SJCRH30 (cell line): ENCODE results near the gene PFKFB3. TPM values are rescaled to one million over a fixed set of nuclear protein-coding genes. Genes with fewer than 3 reads are reported as not detected.
"Not testable (repeated sequence)": the region's sequence is repeated elsewhere in the genome, so short reads cannot be mapped to it uniquely, and the experiment has no call there.

Source experiments
- DNase-seq, 2 experiments: peaks; one replicate each; pipeline ENCODE4 v3.0.0-alpha.2; 2015 to 2020
- H3K27ac ChIP-seq: fragments of 250-450 bp; sonication (Bioruptor Pico); 2 replicates; pipeline ENCODE4 v1.5.1; 2020; ENCODE audit warnings: mild to moderate bottlenecking, moderate library complexity
- H3K27me3 ChIP-seq: fragments of 250-450 bp; sonication (Bioruptor Pico); 2 replicates; pipeline ENCODE4 v1.5.1; 2020; ENCODE audit warnings: mild to moderate bottlenecking, moderate library complexity
- H3K36me3 ChIP-seq: fragments of 250-450 bp; sonication (Bioruptor Pico); 2 replicates; pipeline ENCODE4 v1.5.1; 2020; ENCODE audit warnings: mild to moderate bottlenecking, moderate library complexity
- H3K4me1 ChIP-seq: fragments of 250-450 bp; sonication (Bioruptor Pico); 2 replicates; pipeline ENCODE4 v1.5.1; 2020; ENCODE audit warnings: mild to moderate bottlenecking, moderate library complexity
- H3K4me3 ChIP-seq: fragments of 250-450 bp; sonication (Bioruptor Pico); 2 replicates; pipeline ENCODE4 v1.5.1; 2020; ENCODE audit warnings: mild to moderate bottlenecking, moderate library complexity
- H3K9me3 ChIP-seq: fragments of 250-450 bp; sonication (Bioruptor Pico); replicated peaks from 2 replicates; pipeline ENCODE4 v1.5.1; 2020; ENCODE audit warnings: mild to moderate bottlenecking, moderate library complexity
- total RNA-seq: library from RNA; depleted of rRNA; stranded (reverse); fragments of >200 nt; shearing (Covaris generic); gene quantifications from 2 replicates; pipeline ENCODE4 v1.2.3, GENCODE V29; 2014

Gene PFKFB3
- total RNA-seq, 1 experiment from 2014 or later: 11.0 TPM

- DNase-seq: peak; percentile 37 to 80
- Histone ChIP-seq H3K27me3 (no peaks in the 10 kb centered on the region), H3K4me3 (no peak overlapping the region), H3K27ac (peak overlapping the region; percentile 77), H3K36me3 (no peaks in the 10 kb centered on the region), H3K9me3 (no peaks in the 10 kb centered on the region), H3K4me1 (peaks cover 38% of the 10 kb centered on the region)
Observed at GRCh38 chr10:6187278-6187677, 15.5 kb upstream of the PFKFB3 start.

- not testable (repeated sequence) for H3K9me3 ChIP-seq, H3K36me3 ChIP-seq, H3K27me3 ChIP-seq, H3K27ac ChIP-seq, H3K4me3 ChIP-seq, DNase-seq
- peaks cover 49% of the 10 kb centered on the region for H3K4me1 ChIP-seq
Observed at GRCh38 chr10:6190033-6190432, 12.7 kb upstream of the PFKFB3 start.

- DNase-seq: no peak
- H3K27ac ChIP-seq: no peak overlapping the region
- peaks cover 44% of the 10 kb centered on the region for H3K4me1 ChIP-seq
- H3K36me3 ChIP-seq: no peaks in the 10 kb centered on the region
- H3K9me3 ChIP-seq: no peaks in the 10 kb centered on the region
- H3K4me3 ChIP-seq: no peak overlapping the region
- no peaks in the 10 kb centered on the region for H3K27me3 ChIP-seq
Observed at GRCh38 chr10:6191147-6191546, 11.6 kb upstream of the PFKFB3 start.

GRCh38 chr10:6191569-6191968 is 11.2 kb upstream of the PFKFB3 start:
- Histone ChIP-seq H3K4me1 (peaks cover 40% of the 10 kb centered on the region), H3K9me3 (no peaks in the 10 kb centered on the region), H3K4me3 (no peak overlapping the region), H3K27me3 (no peaks in the 10 kb centered on the region), H3K36me3 (no peaks in the 10 kb centered on the region), H3K27ac (no peak overlapping the region)
- no peak for DNase-seq

GRCh38 chr10:6193342-6193741 is 9.4 kb upstream of the PFKFB3 start:
- DNase-seq, H3K9me3 ChIP-seq, H3K4me3 ChIP-seq, H3K27me3 ChIP-seq, H3K36me3 ChIP-seq: not testable (repeated sequence)
- Histone ChIP-seq H3K27ac (peak overlapping the region; percentile 76), H3K4me1 (peaks cover 28% of the 10 kb centered on the region)

- peak overlapping the region; percentile 13; the same call in 1 of the 2 replicates for H3K4me3 ChIP-seq
- no peaks in the 10 kb centered on the region for H3K27me3 ChIP-seq
- peak overlapping the region; percentile 76 for H3K27ac ChIP-seq
- H3K36me3 ChIP-seq: no peaks in the 10 kb centered on the region
- H3K4me1 ChIP-seq: peaks cover 28% of the 10 kb centered on the region
- peak; percentile 80 to 92 for DNase-seq
- H3K9me3 ChIP-seq: no peaks in the 10 kb centered on the region
Observed at GRCh38 chr10:6194311-6194710, 8.4 kb upstream of the PFKFB3 start.

- Histone ChIP-seq H3K36me3 (no peaks in the 10 kb centered on the region), H3K4me3 (no peak overlapping the region), H3K9me3 (no peaks in the 10 kb centered on the region), H3K27ac (no peak overlapping the region), H3K27me3 (no peaks in the 10 kb centered on the region), H3K4me1 (peaks cover 28% of the 10 kb centered on the region)
- no peak for DNase-seq
Observed at GRCh38 chr10:6195376-6195775, 7.4 kb upstream of the PFKFB3 start.

- Histone ChIP-seq H3K9me3 (no peaks in the 10 kb centered on the region), H3K4me1 (peaks cover 28% of the 10 kb centered on the region), H3K4me3 (no peak overlapping the region), H3K36me3 (no peaks in the 10 kb centered on the region), H3K27ac (no peak overlapping the region), H3K27me3 (no peaks in the 10 kb centered on the region)
- no peak for DNase-seq
Observed at GRCh38 chr10:6195846-6196245, 6.9 kb upstream of the PFKFB3 start.

- H3K27me3 ChIP-seq, H3K9me3 ChIP-seq, H3K27ac ChIP-seq, H3K4me3 ChIP-seq, DNase-seq, H3K36me3 ChIP-seq: not testable (repeated sequence)
- H3K4me1 ChIP-seq: peaks cover 28% of the 10 kb centered on the region
Observed at GRCh38 chr10:6196524-6196923, 6.2 kb upstream of the PFKFB3 start.

- no peaks in the 10 kb centered on the region for H3K9me3 ChIP-seq
- no peak overlapping the region for H3K4me3 ChIP-seq
- H3K4me1 ChIP-seq: peaks cover 28% of the 10 kb centered on the region
- DNase-seq: no peak
- H3K27me3 ChIP-seq: no peaks in the 10 kb centered on the region
- no peak overlapping the region for H3K27ac ChIP-seq
- no peaks in the 10 kb centered on the region for H3K36me3 ChIP-seq
Observed at GRCh38 chr10:6197321-6197720, 5.4 kb upstream of the PFKFB3 start.

GRCh38 chr10:6198171-6198570 is 4.6 kb upstream of the PFKFB3 start:
- DNase-seq: no peak
- Histone ChIP-seq H3K4me1 (peaks cover 21% of the 10 kb centered on the region), H3K4me3 (no peak overlapping the region), H3K36me3 (no peaks in the 10 kb centered on the region), H3K27me3 (no peaks in the 10 kb centered on the region), H3K27ac (no peak overlapping the region), H3K9me3 (no peaks in the 10 kb centered on the region)

- H3K27me3 ChIP-seq: no peaks in the 10 kb centered on the region
- H3K9me3 ChIP-seq: no peaks in the 10 kb centered on the region
- no peak overlapping the region for H3K27ac ChIP-seq
- no peak for DNase-seq
- no peak overlapping the region for H3K4me3 ChIP-seq
- H3K4me1 ChIP-seq: peaks cover 11% of the 10 kb centered on the region
- no peaks in the 10 kb centered on the region for H3K36me3 ChIP-seq
Observed at GRCh38 chr10:6199131-6199733, 3.5 kb upstream of the PFKFB3 start.

- DNase-seq: no peak
- H3K4me1 ChIP-seq: peaks cover under 1% of the 10 kb centered on the region
Observed at GRCh38 chr10:6200440-6200733, 2.3 kb upstream of the PFKFB3 start.

GRCh38 chr10:6200734-6201515 is 1.8 kb upstream of the PFKFB3 start:
- Histone ChIP-seq H3K27me3 (no peaks in the 10 kb centered on the region), H3K27ac (no peak overlapping the region), H3K36me3 (no peaks in the 10 kb centered on the region), H3K4me1 (no peaks in the 10 kb centered on the region), H3K9me3 (no peaks in the 10 kb centered on the region), H3K4me3 (peak overlapping the region; percentile 79)
- peak; percentile 36 to 53 for DNase-seq

More at GRCh38 chr10:6200440-6200733, 2.3 kb upstream of the PFKFB3 start:
- no peak overlapping the region for H3K27ac ChIP-seq
- H3K27me3 ChIP-seq: no peaks in the 10 kb centered on the region
- no peaks in the 10 kb centered on the region for H3K36me3 ChIP-seq
- no peaks in the 10 kb centered on the region for H3K9me3 ChIP-seq
- H3K4me3 ChIP-seq: no peak overlapping the region

GRCh38 chr10:6201516-6201975 is 1.2 kb upstream of the PFKFB3 start:
- Histone ChIP-seq H3K27me3 (no peaks in the 10 kb centered on the region), H3K27ac (no peak overlapping the region), H3K4me1 (no peaks in the 10 kb centered on the region), H3K36me3 (no peaks in the 10 kb centered on the region), H3K9me3 (no peaks in the 10 kb centered on the region), H3K4me3 (peak overlapping the region; percentile 79)
- peak; percentile 63 to 72 for DNase-seq
